HS-27A (cell line): ENCODE data around the gene WDR1.

Experiments used
- DNase-seq: peaks from one replicate; pipeline ENCODE4 v3.0.0-alpha.2; 2012; ENCODE audit warnings: low read depth, missing footprints

The WDR1 gene

GRCh38 chr4:10066670-10067651 is 49.6 kb downstream of the WDR1 start:
- DNase-seq = no peak

- DNase-seq = no peak
These were observed 50.4 kb downstream of the WDR1 start for GRCh38 chr4:10066206-10066605.

- DNase-seq = no peak
These were observed 52.9 kb downstream of the WDR1 start for GRCh38 chr4:10063544-10064300.

- no peak for DNase-seq
These were observed 54.8 kb downstream of the WDR1 start for GRCh38 chr4:10061650-10062415.

GRCh38 chr4:10058371-10058770 is 58.2 kb downstream of the WDR1 start:
- DNase-seq = no peak

GRCh38 chr4:10057023-10057395 is 59.6 kb downstream of the WDR1 start:
- no peak for DNase-seq

GRCh38 chr4:10056334-10057022 is 60.1 kb downstream of the WDR1 start:
- DNase-seq = no peak

GRCh38 chr4:10055871-10056270 is 60.7 kb downstream of the WDR1 start:
- no peak for DNase-seq

GRCh38 chr4:10054571-10055041 is 62.0 kb downstream of the WDR1 start:
- DNase-seq = no peak

GRCh38 chr4:10053635-10054453 is 62.8 kb downstream of the WDR1 start:
- no peak for DNase-seq

- DNase-seq = no peak
These were observed 65.0 kb downstream of the WDR1 start for GRCh38 chr4:10051517-10052135.

- DNase-seq = no peak
These were observed 65.9 kb downstream of the WDR1 start for GRCh38 chr4:10050721-10051120.

GRCh38 chr4:10050261-10050661 is 66.3 kb downstream of the WDR1 start:
- DNase-seq = no peak

- DNase-seq = no peak
These were observed 67.5 kb downstream of the WDR1 start for GRCh38 chr4:10048941-10049697.

GRCh38 chr4:10047967-10048366 is 68.6 kb downstream of the WDR1 start:
- DNase-seq = no peak

GRCh38 chr4:10046471-10046870 is 70.1 kb downstream of the WDR1 start:
- DNase-seq = no peak

GRCh38 chr4:10045481-10045880 is 71.1 kb downstream of the WDR1 start:
- no peak for DNase-seq

- no peak for DNase-seq
These were observed 75.6 kb downstream of the WDR1 start for GRCh38 chr4:10041036-10041435.
